A549 (cell line): Measurements from ENCODE around the gene CALU.

Source experiments
- CEBPB ChIP-seq, 2 experiments: fragments of >200 bp in 1 of 2; sonication (Bioruptor Twin) in 1 of 2; formaldehyde crosslinking in 1 of 2; IDR thresholded peaks; 2 replicates each; pipeline ENCODE4 v1.6.1; 2012 to 2016
- ESRRA ChIP-seq: fragments of 150-350 bp; IDR thresholded peaks from 2 replicates; pipeline ENCODE4 v1.6.1; 2014; ENCODE audit warnings: mild to moderate bottlenecking, low read length, borderline replicate concordance
- HMGXB4 ChIP-seq: fragments of 250-450 bp; sonication (Bioruptor Pico); IDR thresholded peaks from 2 replicates; pipeline ENCODE4 v1.5.0; 2021; ENCODE audit warnings: mild to moderate bottlenecking, moderate library complexity, borderline replicate concordance
- MAX ChIP-seq: IDR thresholded peaks from 2 replicates; pipeline ENCODE4 v1.6.1; 2012
- MAZ ChIP-seq: fragments of 150-350 bp; IDR thresholded peaks from 2 replicates; pipeline ENCODE4 v1.6.1; 2014; ENCODE audit warnings: antibody characterized with exemption, low read depth, low read length, borderline replicate concordance
- RAD21 ChIP-seq, 2 experiments: fragments of >200 bp in 1 of 2; sonication (Bioruptor Twin) in 1 of 2; formaldehyde crosslinking in 1 of 2; IDR thresholded peaks in 1 of 2; conservative IDR thresholded peaks in 1 of 2; 2 replicates in 1 of 2; 3 replicates in 1 of 2; pipeline ENCODE4 v1.6.1; 2012 to 2018; ENCODE audit warnings: inconsistent platforms in 1 of 2
- RARB ChIP-seq: fragments of 250-450 bp; sonication (Bioruptor Pico); IDR thresholded peaks from 2 replicates; pipeline ENCODE4 v1.8.0; 2021; ENCODE audit warnings: mild to moderate bottlenecking, moderate library complexity
- RCOR1 ChIP-seq: fragments of 150-350 bp; IDR thresholded peaks from 2 replicates; pipeline ENCODE4 v1.6.1; 2014; ENCODE audit warnings: antibody characterized with exemption, low read length, low read depth
- REST ChIP-seq: fragments of 200-600 bp; sonication (generic); IDR thresholded peaks from 2 replicates; pipeline ENCODE4 v1.6.1; 2016; ENCODE audit warnings: antibody characterized with exemption, mild to moderate bottlenecking, moderate library complexity

DNA sequence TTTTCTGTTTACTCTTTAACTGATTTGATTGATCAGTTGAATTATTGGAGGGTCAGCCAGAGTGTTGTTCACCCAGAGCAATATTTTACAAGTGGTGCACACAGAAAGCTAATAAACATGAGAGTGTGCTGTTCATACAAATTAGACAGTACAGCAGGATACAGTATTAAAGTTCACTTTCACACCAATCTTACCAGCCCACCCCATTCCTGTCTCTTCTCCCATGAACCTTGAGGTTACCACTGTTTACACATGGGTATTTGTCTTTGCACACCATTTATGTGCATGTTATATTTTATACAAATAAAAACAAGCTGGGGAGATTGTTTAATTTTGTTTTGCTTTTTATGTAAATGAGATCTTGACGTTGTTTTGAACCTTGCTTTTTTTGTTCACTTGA is 6.5 kb downstream of the CALU start:
- TF ChIP-seq REST: no peak
- TF ChIP-seq MAZ: no peak
- no peak for TF ChIP-seq RARB
- TF ChIP-seq RAD21 (conservative IDR thresholded peaks at IDR 0.05 in 1 of 2, IDR thresholded peaks at IDR 0.05 in 1 of 2): no peak
- no peak for TF ChIP-seq MAX
- TF ChIP-seq CEBPB (IDR thresholded peaks at IDR 0.05): no peak
- no peak for TF ChIP-seq RCOR1
- no peak for TF ChIP-seq ESRRA
- TF ChIP-seq HMGXB4 (CRISPR knock-in tag): no peak
